Measurements from ENCODE around the gene FHIP1A. TPM values are rescaled to one million over a fixed set of nuclear protein-coding genes. Genes with fewer than 3 reads are reported as not detected.
"Not testable (repeated sequence)": the region's sequence is repeated elsewhere in the genome, so short reads cannot be mapped to it uniquely, and the experiment has no call there.

FHIP1A gene
- total RNA-seq, 2 experiments from 2014 or later, result 2.4 to 3.2 TPM

DNA sequence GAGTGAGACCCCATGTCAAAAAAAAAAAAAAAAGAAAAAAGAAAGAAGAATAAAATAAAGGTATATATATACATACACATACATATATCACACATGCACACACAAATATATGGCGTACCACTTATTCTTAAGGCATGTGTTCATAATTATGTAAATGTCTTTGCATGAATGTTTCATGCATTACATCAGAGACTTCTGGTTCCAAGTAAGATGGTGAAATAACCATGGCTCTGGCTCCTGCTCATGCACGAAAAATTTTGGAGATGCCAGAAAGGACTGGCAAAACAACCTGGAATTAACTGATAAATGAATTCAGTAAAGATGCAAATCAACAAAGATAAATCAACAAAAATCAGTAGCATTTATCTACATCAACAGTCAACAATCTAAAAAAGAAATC is 19.7 kb upstream of the FHIP1A start:
- ChIA-PET CTCF (no interaction called here), POLR2A (no interaction called here)
- no peaks in the 10 kb centered on the region for H3K36me3 ChIP-seq (ENCODE audit: insufficient read depth, low read length)
- ATAC-seq (ENCODE audit: poor library complexity), result no peak
- H3K27me3 ChIP-seq (ENCODE audit: control insufficient read depth in 1 of 2, insufficient read depth in 2 of 2, low read length in 2 of 2), result no peaks in the 10 kb centered on the region
- Mint-ChIP-seq H3K27me3 (peaks cover 22% of the 10 kb centered on the region), H3K27ac (no peak overlapping the region), H3K4me1 (ENCODE audit: low read depth) (no peaks in the 10 kb centered on the region), H3K36me3 (ENCODE audit: low read depth) (no peaks in the 10 kb centered on the region), H3K9me3 (no peaks in the 10 kb centered on the region), H3K4me3 (no peak overlapping the region)
- intact Hi-C loops (cut with DNase I, micrococcal nuclease), result loop anchor here in 1 of 2 experiments (5.0 kb wide), 1 partner anchor 63 kb away; no protein-coding TSS in a partner anchor
- H3K27ac ChIP-seq (ENCODE audit: low read depth in 1 of 2, low read length in 2 of 2), result no peak overlapping the region
- H3K4me1 ChIP-seq (ENCODE audit: insufficient read depth, low read length), result no peaks in the 10 kb centered on the region
- no peaks in the 10 kb centered on the region for H3K9me3 ChIP-seq (ENCODE audit: control insufficient read depth in 1 of 2, insufficient read depth in 1 of 2, low read length in 2 of 2)
- H3K4me3 ChIP-seq (ENCODE audit: low read length), result no peak overlapping the region
- no peak for DNase-seq
- TF ChIP-seq, protein P1, sequence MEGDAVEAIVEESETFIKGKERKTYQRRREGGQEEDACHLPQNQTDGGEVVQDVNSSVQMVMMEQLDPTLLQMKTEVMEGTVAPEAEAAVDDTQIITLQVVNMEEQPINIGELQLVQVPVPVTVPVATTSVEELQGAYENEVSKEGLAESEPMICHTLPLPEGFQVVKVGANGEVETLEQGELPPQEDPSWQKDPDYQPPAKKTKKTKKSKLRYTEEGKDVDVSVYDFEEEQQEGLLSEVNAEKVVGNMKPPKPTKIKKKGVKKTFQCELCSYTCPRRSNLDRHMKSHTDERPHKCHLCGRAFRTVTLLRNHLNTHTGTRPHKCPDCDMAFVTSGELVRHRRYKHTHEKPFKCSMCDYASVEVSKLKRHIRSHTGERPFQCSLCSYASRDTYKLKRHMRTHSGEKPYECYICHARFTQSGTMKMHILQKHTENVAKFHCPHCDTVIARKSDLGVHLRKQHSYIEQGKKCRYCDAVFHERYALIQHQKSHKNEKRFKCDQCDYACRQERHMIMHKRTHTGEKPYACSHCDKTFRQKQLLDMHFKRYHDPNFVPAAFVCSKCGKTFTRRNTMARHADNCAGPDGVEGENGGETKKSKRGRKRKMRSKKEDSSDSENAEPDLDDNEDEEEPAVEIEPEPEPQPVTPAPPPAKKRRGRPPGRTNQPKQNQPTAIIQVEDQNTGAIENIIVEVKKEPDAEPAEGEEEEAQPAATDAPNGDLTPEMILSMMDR (IDR thresholded peaks at IDR 0.05), result no peak

DNA sequence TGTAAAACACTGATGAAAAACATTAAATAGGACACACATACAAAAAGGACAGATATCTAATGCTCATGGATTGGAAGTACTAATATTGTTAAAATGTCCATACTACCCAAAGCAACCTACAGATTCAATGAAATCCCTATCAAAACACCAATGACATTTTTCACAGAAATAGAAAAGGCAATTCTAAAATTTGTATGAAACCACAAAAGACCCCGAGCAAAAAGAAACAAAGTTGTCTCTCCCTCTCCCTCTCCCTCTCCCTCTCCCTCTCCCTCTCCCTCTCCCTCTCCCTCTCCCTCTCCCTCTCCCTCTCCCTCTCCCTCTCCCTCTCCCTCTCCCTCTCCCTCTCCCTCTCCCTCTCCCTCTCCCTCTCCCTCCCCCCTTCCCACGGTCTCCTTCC is 19.2 kb upstream of the FHIP1A start:
- intact Hi-C loops (cut with DNase I, micrococcal nuclease), result loop anchor here in 1 of 2 experiments (5.0 kb wide), 1 partner anchor 63 kb away; no protein-coding TSS in a partner anchor
- H3K36me3 Mint-ChIP-seq (ENCODE audit: low read depth); H3K36me3 ChIP-seq (ENCODE audit: insufficient read depth, low read length); DNase-seq; H3K27ac Mint-ChIP-seq; H3K4me1 Mint-ChIP-seq (ENCODE audit: low read depth); H3K4me3 ChIP-seq (ENCODE audit: low read length); H3K9me3 Mint-ChIP-seq; POLR2A ChIA-PET; H3K4me1 ChIP-seq (ENCODE audit: insufficient read depth, low read length); H3K27me3 ChIP-seq (ENCODE audit: control insufficient read depth in 1 of 2, insufficient read depth in 2 of 2, low read length in 2 of 2); ATAC-seq (ENCODE audit: poor library complexity); CTCF ChIA-PET; H3K9me3 ChIP-seq (ENCODE audit: control insufficient read depth in 1 of 2, insufficient read depth in 1 of 2, low read length in 2 of 2); H3K27ac ChIP-seq (ENCODE audit: low read depth in 1 of 2, low read length in 2 of 2); H3K4me3 Mint-ChIP-seq: not testable (repeated sequence)
- peaks cover 22% of the 10 kb centered on the region for H3K27me3 Mint-ChIP-seq

DNA sequence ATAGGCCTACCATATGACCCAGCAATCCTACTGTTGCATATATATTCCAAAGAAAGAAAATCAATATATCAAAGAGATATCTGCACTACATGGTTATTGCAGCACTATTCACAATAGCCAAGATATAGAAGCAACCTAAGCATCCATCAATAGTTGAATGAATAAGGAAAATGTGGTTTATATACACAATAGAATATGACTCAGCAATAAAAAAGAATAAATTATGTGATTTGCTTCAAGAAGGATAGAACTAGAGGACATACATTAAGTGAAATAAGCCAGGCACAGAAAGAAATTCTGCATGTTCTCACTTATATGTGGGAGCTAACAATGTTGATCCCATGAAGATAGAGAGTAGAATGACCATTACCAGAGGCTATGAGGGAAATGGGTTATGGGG is 13.1 kb upstream of the FHIP1A start:
- ChIA-PET CTCF (no interaction called here), POLR2A (no interaction called here)
- peaks cover 9% of the 10 kb centered on the region for H3K27me3 Mint-ChIP-seq
- no peak overlapping the region for H3K27ac ChIP-seq (ENCODE audit: low read depth in 1 of 2, low read length in 2 of 2)
- intact Hi-C loops (cut with DNase I, micrococcal nuclease), result no loop called here
- H3K9me3 Mint-ChIP-seq, result no peaks in the 10 kb centered on the region
- H3K27me3 ChIP-seq (ENCODE audit: control insufficient read depth in 1 of 2, insufficient read depth in 2 of 2, low read length in 2 of 2), result no peaks in the 10 kb centered on the region
- no peak for DNase-seq
- no peak overlapping the region for H3K4me3 ChIP-seq (ENCODE audit: low read length)
- H3K4me1 ChIP-seq (ENCODE audit: insufficient read depth, low read length), result no peaks in the 10 kb centered on the region
- H3K4me3 Mint-ChIP-seq, result no peak overlapping the region
- H3K27ac Mint-ChIP-seq, result no peak overlapping the region
- TF ChIP-seq, protein P1 (IDR thresholded peaks at IDR 0.05), result no peak
- no peaks in the 10 kb centered on the region for H3K36me3 ChIP-seq (ENCODE audit: insufficient read depth, low read length)
- ATAC-seq (ENCODE audit: poor library complexity), result no peak
- H3K36me3 Mint-ChIP-seq (ENCODE audit: low read depth), result no peaks in the 10 kb centered on the region
- no peaks in the 10 kb centered on the region for H3K9me3 ChIP-seq (ENCODE audit: control insufficient read depth in 1 of 2, insufficient read depth in 1 of 2, low read length in 2 of 2)
- no peaks in the 10 kb centered on the region for H3K4me1 Mint-ChIP-seq (ENCODE audit: low read depth)

DNA sequence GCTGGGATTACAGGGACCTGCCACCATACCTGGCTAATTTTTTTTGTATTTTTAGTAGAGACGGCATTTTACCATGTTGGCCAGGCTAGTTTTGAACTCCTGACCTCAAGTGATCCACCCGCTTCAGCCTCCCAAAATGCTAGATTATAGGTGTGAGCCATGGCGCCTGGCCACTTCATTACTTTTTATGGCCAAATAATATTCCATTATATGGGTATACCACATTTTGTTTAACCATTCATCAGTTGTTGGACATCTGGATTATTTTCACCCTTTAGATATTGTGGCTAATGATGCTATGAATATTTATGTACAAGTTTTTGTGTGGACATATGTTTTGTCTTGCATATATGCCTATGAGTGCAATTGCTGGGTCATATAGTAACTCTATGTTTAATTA is 8.6 kb upstream of the FHIP1A start:
- Mint-ChIP-seq H3K4me3 (no peak overlapping the region), H3K4me1 (ENCODE audit: low read depth) (no peaks in the 10 kb centered on the region), H3K36me3 (ENCODE audit: low read depth) (no peaks in the 10 kb centered on the region), H3K27ac (no peak overlapping the region), H3K27me3 (no peaks in the 10 kb centered on the region), H3K9me3 (no peaks in the 10 kb centered on the region)
- CTCF ChIA-PET, result no interaction called here
- intact Hi-C loops (cut with DNase I, micrococcal nuclease), result loop anchor here in 1 of 2 experiments (10.0 kb wide), 1 partner anchor 1284 kb away; no protein-coding TSS in a partner anchor
- TF ChIP-seq, protein P1 (IDR thresholded peaks at IDR 0.05), result no peak
- POLR2A ChIA-PET, result no interaction called here
- ATAC-seq (ENCODE audit: poor library complexity), result no peak
- Histone ChIP-seq H3K36me3 (ENCODE audit: insufficient read depth, low read length) (no peaks in the 10 kb centered on the region), H3K4me1 (ENCODE audit: insufficient read depth, low read length) (no peaks in the 10 kb centered on the region), H3K27me3 (ENCODE audit: control insufficient read depth in 1 of 2, insufficient read depth in 2 of 2, low read length in 2 of 2) (no peaks in the 10 kb centered on the region), H3K27ac (ENCODE audit: low read depth in 1 of 2, low read length in 2 of 2) (no peak overlapping the region), H3K4me3 (ENCODE audit: low read length) (no peak overlapping the region), H3K9me3 (ENCODE audit: control insufficient read depth in 1 of 2, insufficient read depth in 1 of 2, low read length in 2 of 2) (no peaks in the 10 kb centered on the region)
- DNase-seq, result no peak
